Hepatocyte (in vitro differentiated cells): ENCODE results near the gene PNPLA8. TPM values are rescaled to one million over a fixed set of nuclear protein-coding genes. Genes with fewer than 3 reads are reported as not detected.
A peak's percentile ranks its signal among the peaks of the same experiment; 100 is the strongest.

ENCODE experiments used
- DNase-seq: peaks from one replicate; pipeline ENCODE4 v3.0.0-alpha.2; 2016; ENCODE audit warnings: low spot score
- H2AFZ ChIP-seq: fragments of 200-600 bp; sonication (generic); 2 replicates; pipeline ENCODE4 v1.6.0; 2016; ENCODE audit warnings: antibody characterized with exemption, mild to moderate bottlenecking
- H3K27ac ChIP-seq: fragments of 200-600 bp; sonication (generic); 2 replicates; pipeline ENCODE4 v1.5.1; 2016; ENCODE audit warnings: mild to moderate bottlenecking
- H3K27me3 ChIP-seq: fragments of 200-600 bp; sonication (generic); 2 replicates; pipeline ENCODE4 v1.6.1; 2016
- H3K36me3 ChIP-seq: fragments of 200-600 bp; sonication (generic); replicated peaks from 2 replicates; pipeline ENCODE4 v1.5.1; 2016; ENCODE audit warnings: low read depth; ENCODE audit not compliant: insufficient read depth
- H3K4me1 ChIP-seq: fragments of 200-600 bp; sonication (generic); 2 replicates; pipeline ENCODE4 v1.5.1; 2016; ENCODE audit warnings: mild to moderate bottlenecking, moderate library complexity; ENCODE audit not compliant: insufficient read depth
- H3K4me2 ChIP-seq: fragments of 200-600 bp; sonication (generic); 2 replicates; pipeline ENCODE4 v1.6.0; 2016
- H3K4me3 ChIP-seq: fragments of 200-600 bp; sonication (generic); 2 replicates; pipeline ENCODE4 v1.5.1; 2016; ENCODE audit warnings: mild to moderate bottlenecking
- H3K79me2 ChIP-seq: fragments of 200-600 bp; sonication (generic); 2 replicates; pipeline ENCODE4 v1.6.0; 2017; ENCODE audit warnings: mild to moderate bottlenecking
- H3K9me2 ChIP-seq: fragments of 200-600 bp; sonication (generic); replicated peaks from 2 replicates; pipeline ENCODE4 v1.6.0; 2017; ENCODE audit warnings: mild to moderate bottlenecking; ENCODE audit not compliant: insufficient read depth
- H3K9me3 ChIP-seq: fragments of 200-600 bp; sonication (generic); 2 replicates; pipeline ENCODE4 v1.5.1; 2016; ENCODE audit warnings: low read depth, mild to moderate bottlenecking
- H4K20me1 ChIP-seq: fragments of 200-600 bp; sonication (generic); 2 replicates; pipeline ENCODE4 v1.6.0; 2016; ENCODE audit warnings: mild to moderate bottlenecking; ENCODE audit not compliant: insufficient read depth, poor library complexity, severe bottlenecking
- EZH2 ChIP-seq: fragments of 200-600 bp; sonication (generic); IDR thresholded peaks from 2 replicates; pipeline ENCODE4 v1.6.1; 2016; ENCODE audit warnings: antibody characterized with exemption, mild to moderate bottlenecking, borderline replicate concordance
- EZH2phosphoT487 ChIP-seq: fragments of 200-600 bp; sonication (generic); IDR thresholded peaks from one replicate; pipeline ENCODE4 v1.6.1; 2018; ENCODE audit warnings: antibody characterized with exemption, mild to moderate bottlenecking, low read depth, moderate library complexity; ENCODE audit not compliant: unreplicated experiment, severe bottlenecking
- WGBS: methylation state at CpG from one replicate; pipeline ENCODE4 v1.1.6; 2016; ENCODE audit warnings: low lambda C conversion rate; ENCODE audit errors: missing lambda C conversion rate; 5-methylcytosine and 5-hydroxymethylcytosine counted together
- polyA plus RNA-seq: library from polyadenylated mRNA; unstranded; fragments of >200 nt; fragmentation: Nextera tagmentation; extraction: Ambion mirVana; gene quantifications from 2 replicates; pipeline ENCODE4 v1.2.1, GENCODE V29; 2016
- total RNA-seq: library from RNA; depleted of rRNA; stranded (reverse); fragments of >200 nt; gene quantifications from 2 replicates; pipeline ENCODE4 v1.2.3, GENCODE V29; 2014
- TF ChIP-seq, protein P1 (sequence below): fragments of 200-600 bp; sonication (generic); IDR thresholded peaks from 2 replicates; pipeline ENCODE4 v1.5.1; 2016; ENCODE audit warnings: antibody characterized with exemption, mild to moderate bottlenecking; ENCODE audit not compliant: poor library complexity

Gene PNPLA8, protein sequence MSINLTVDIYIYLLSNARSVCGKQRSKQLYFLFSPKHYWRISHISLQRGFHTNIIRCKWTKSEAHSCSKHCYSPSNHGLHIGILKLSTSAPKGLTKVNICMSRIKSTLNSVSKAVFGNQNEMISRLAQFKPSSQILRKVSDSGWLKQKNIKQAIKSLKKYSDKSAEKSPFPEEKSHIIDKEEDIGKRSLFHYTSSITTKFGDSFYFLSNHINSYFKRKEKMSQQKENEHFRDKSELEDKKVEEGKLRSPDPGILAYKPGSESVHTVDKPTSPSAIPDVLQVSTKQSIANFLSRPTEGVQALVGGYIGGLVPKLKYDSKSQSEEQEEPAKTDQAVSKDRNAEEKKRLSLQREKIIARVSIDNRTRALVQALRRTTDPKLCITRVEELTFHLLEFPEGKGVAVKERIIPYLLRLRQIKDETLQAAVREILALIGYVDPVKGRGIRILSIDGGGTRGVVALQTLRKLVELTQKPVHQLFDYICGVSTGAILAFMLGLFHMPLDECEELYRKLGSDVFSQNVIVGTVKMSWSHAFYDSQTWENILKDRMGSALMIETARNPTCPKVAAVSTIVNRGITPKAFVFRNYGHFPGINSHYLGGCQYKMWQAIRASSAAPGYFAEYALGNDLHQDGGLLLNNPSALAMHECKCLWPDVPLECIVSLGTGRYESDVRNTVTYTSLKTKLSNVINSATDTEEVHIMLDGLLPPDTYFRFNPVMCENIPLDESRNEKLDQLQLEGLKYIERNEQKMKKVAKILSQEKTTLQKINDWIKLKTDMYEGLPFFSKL
- 38.4 and 48.3 TPM in 2 replicates for total RNA-seq
- polyA plus RNA-seq = 25.2 and 29.0 TPM in 2 replicates

DNA sequence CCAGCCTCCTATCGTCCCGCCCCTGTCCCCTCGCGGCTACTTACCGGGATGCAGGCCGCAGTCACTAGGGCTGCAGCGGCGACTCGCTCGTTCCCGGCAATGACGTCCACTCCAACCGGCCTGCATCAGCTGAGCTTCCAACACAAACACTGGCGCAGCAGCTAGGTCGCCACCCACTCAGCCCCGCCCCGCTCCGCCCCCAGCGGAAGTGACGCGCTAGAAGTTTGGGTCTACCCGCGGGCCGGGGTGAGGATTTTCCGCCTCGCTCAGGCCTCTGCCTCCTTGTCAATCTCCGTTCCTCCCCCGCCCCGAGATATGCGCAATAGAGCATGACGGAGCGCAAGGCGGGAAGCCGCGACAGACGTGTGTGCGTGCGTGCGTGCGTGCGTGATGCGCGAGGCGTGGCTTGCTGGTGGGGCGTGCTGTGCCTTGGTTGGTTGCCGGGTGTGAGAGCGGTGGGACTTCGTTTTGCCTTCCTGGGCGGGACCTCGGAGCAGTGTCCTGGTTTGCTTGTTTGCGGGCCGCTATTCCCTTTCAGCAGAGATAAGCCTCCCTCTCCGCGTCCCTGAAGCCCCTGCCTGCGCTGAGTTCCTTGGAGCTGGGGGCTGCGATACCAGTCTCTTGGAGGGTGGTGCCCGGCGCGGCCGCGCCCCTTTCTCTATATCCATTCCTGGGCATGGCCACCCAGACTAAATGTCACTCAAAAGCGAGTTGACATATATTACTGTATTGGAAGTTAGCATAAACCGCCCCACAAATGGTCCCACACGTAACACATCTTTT, at the start of gene PNPLA8:
PNPLA8 (minus strand) TSS at position 151 of the 783 bp plus-strand sequence. CDS start 10,644 bp downstream, outside the sequence.
- DNase-seq = peak; percentile 99
- Histone ChIP-seq H3K4me3 (peak within 1 kb of the TSS; percentile 46), H3K36me3 (no peaks in the 10 kb centered on the region), H3K4me2 (peak within 1 kb of the TSS; percentile 74), H3K9me3 (no peaks in the 10 kb centered on the region), H3K27me3 (no peaks in the 10 kb centered on the region), H2AFZ (peak within 1 kb of the TSS; percentile 68), H4K20me1 (peaks cover 8% of the 10 kb centered on the region), H3K27ac (peak within 1 kb of the TSS; percentile 97), H3K4me1 (peaks cover 26% of the 10 kb centered on the region), H3K9me2 (no peaks in the 10 kb centered on the region), H3K79me2 (peaks cover 39% of the 10 kb centered on the region)
- TF ChIP-seq EZH2phosphoT487 (no peak), EZH2 (no peak)
- TF ChIP-seq, protein P1, sequence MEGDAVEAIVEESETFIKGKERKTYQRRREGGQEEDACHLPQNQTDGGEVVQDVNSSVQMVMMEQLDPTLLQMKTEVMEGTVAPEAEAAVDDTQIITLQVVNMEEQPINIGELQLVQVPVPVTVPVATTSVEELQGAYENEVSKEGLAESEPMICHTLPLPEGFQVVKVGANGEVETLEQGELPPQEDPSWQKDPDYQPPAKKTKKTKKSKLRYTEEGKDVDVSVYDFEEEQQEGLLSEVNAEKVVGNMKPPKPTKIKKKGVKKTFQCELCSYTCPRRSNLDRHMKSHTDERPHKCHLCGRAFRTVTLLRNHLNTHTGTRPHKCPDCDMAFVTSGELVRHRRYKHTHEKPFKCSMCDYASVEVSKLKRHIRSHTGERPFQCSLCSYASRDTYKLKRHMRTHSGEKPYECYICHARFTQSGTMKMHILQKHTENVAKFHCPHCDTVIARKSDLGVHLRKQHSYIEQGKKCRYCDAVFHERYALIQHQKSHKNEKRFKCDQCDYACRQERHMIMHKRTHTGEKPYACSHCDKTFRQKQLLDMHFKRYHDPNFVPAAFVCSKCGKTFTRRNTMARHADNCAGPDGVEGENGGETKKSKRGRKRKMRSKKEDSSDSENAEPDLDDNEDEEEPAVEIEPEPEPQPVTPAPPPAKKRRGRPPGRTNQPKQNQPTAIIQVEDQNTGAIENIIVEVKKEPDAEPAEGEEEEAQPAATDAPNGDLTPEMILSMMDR = no peak
- WGBS = 1% methylated on average over 54 of the region's 64 CpGs

DNA sequence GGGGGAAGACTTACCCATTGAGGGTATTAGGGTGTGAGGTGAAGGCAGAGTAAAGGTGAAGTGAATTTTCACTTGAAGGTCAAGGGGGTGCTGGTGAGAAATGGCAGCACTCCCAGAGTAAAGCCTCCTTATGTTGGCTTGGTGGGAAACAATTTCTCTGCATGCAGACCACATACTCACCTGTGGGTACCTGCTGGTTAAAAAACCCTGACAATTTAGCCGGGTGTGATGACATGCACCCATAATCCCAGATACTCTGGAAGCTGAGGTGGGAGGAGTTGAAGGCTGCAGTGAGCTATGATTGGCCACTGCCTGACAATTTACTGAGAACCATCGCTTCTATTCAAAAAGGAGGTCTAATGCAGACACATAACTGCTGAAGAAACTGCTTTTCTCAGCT, 49.2 kb upstream of the PNPLA8 start:
- TF ChIP-seq EZH2 = no peak
- TF ChIP-seq EZH2phosphoT487 = no peak
- TF ChIP-seq, protein P1 = no peak
- no peak overlapping the region for H2AFZ ChIP-seq
- peaks cover 8% of the 10 kb centered on the region for H3K4me1 ChIP-seq
- H3K36me3 ChIP-seq = no peaks in the 10 kb centered on the region
- H3K27me3 ChIP-seq = no peaks in the 10 kb centered on the region
- no peak for DNase-seq
- no peak overlapping the region for H3K4me2 ChIP-seq
- H3K27ac ChIP-seq = no peak overlapping the region
- WGBS = 81% methylated on average over 2 of the region's 2 CpGs
- H3K4me3 ChIP-seq = no peak overlapping the region
- H3K9me3 ChIP-seq = no peaks in the 10 kb centered on the region
- H4K20me1 ChIP-seq = no peaks in the 10 kb centered on the region
- peaks cover 46% of the 10 kb centered on the region for H3K79me2 ChIP-seq
- no peaks in the 10 kb centered on the region for H3K9me2 ChIP-seq

DNA sequence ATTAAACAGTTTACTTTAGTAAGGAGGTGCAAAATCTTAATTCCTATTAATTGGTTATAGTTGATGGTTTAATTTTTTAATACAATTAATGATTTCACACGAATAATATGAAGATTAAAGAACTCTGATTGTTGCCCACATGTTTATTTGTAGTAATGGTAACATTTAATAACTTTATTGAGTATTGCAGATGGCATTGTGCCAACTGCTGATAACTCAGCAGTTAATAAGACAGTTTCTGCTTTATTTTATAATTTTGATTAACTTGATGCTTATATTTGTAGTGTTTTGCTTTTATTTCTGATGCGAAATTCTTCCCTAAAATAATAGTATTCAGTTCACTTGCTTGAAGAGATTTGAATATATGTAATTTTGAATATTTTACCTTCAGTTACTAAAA, 46.5 kb upstream of the PNPLA8 start:
- TF ChIP-seq, protein P1 = no peak
- TF ChIP-seq EZH2phosphoT487 (no peak), EZH2 (no peak)
- H3K4me1 ChIP-seq = peaks cover 17% of the 10 kb centered on the region
- H3K27me3 ChIP-seq = no peaks in the 10 kb centered on the region
- no peak overlapping the region for H3K4me3 ChIP-seq
- no peaks in the 10 kb centered on the region for H4K20me1 ChIP-seq
- no peaks in the 10 kb centered on the region for H3K9me3 ChIP-seq
- H3K79me2 ChIP-seq = peaks cover 61% of the 10 kb centered on the region
- peak overlapping the region; percentile 80 for H3K4me2 ChIP-seq
- no peak overlapping the region for H3K27ac ChIP-seq
- H2AFZ ChIP-seq = no peak overlapping the region
- no peaks in the 10 kb centered on the region for H3K9me2 ChIP-seq
- H3K36me3 ChIP-seq = no peaks in the 10 kb centered on the region
- DNase-seq = no peak
- 94% methylated on average over 2 of the region's 2 CpGs for WGBS
